IMR-90 (cell line): ENCODE data around the gene CRY2. TPM values are rescaled to one million over a fixed set of nuclear protein-coding genes. Genes with fewer than 3 reads are reported as not detected.
"Not testable (repeated sequence)": the region's sequence is repeated elsewhere in the genome, so short reads cannot be mapped to it uniquely, and the experiment has no call there.

Experiments used
- ATAC-seq: fragments of 200-7000 bp; cut with Tn5 transposase; 2 replicates; pipeline ENCODE4 v1.9.1; 2020; ENCODE audit warnings: low read depth, mild to moderate bottlenecking, moderate library complexity
- BruUV-seq: library from RNA; stranded (reverse); fragments of 400-500 nt; replicated peaks from 2 replicates; lab custom pipeline; 2021; lab: Mats Ljungman, UMichigan
- CTCF ChIA-PET: fragments of 300-600 bp; formaldehyde crosslinking; extraction: SDS; loops from one replicate; lab custom pipeline; 2021; ENCODE audit warnings: antibody characterized with exemption; lab: Yijun Ruan, JAX
- POLR2A ChIA-PET: fragments of 300-600 bp; sonication (Branson Sonifier 250); formaldehyde crosslinking; loops from one replicate; lab custom pipeline; 2022; ENCODE audit warnings: antibody characterized with exemption; ENCODE audit not compliant: unreplicated experiment; lab: Charles Lee
- DNase-seq: peaks from one replicate; pipeline ENCODE4 v3.0.0; 2013
- H2AFZ ChIP-seq: replicated peaks from 2 replicates; pipeline ENCODE3; 2013; ENCODE audit warnings: low read length, mild to moderate bottlenecking; ENCODE audit not compliant: poor library complexity
- H2AK5ac ChIP-seq: 2 replicates; pipeline ENCODE4 v1.6.1; 2013; ENCODE audit warnings: low read depth, low read length, inconsistent platforms
- H2AK9ac ChIP-seq: replicated peaks from 2 replicates; pipeline ENCODE3; 2013; ENCODE audit warnings: mild to moderate bottlenecking, low read depth, low read length, moderate library complexity; ENCODE audit not compliant: poor library complexity
- H2BK120ac ChIP-seq: 2 replicates; pipeline ENCODE4 v1.6.1; 2013; ENCODE audit warnings: low read depth, low read length, inconsistent platforms
- H2BK15ac ChIP-seq: 3 replicates; pipeline ENCODE4 v1.6.1; 2013; ENCODE audit warnings: low read depth, low read length, inconsistent platforms
- H2BK20ac ChIP-seq: 2 replicates; pipeline ENCODE4 v1.6.1; 2013; ENCODE audit warnings: low read depth, mild to moderate bottlenecking, inconsistent platforms, low read length, moderate library complexity
- H2BK5ac ChIP-seq: 2 replicates; pipeline ENCODE4 v1.6.1; 2013; ENCODE audit warnings: mild to moderate bottlenecking, low read depth, low read length, inconsistent platforms; ENCODE audit not compliant: poor library complexity, severe bottlenecking
- H3K14ac ChIP-seq: replicated peaks from 2 replicates; pipeline ENCODE4 v1.6.1; 2013; ENCODE audit warnings: low read depth, low read length, inconsistent platforms
- H3K18ac ChIP-seq: 2 replicates; pipeline ENCODE4 v1.6.1; 2013; ENCODE audit warnings: low read depth, low read length, control low read depth
- H3K23ac ChIP-seq: 2 replicates; pipeline ENCODE4 v1.6.1; 2013; ENCODE audit warnings: low read depth, low read length, inconsistent platforms
- H3K27ac ChIP-seq: 2 replicates; pipeline ENCODE4 v1.5.1; 2013; ENCODE audit warnings: mild to moderate bottlenecking, control low read depth, low read length; ENCODE audit not compliant: insufficient read depth
- H3K27me3 ChIP-seq: 2 replicates; pipeline ENCODE4 v1.6.1; 2013; ENCODE audit warnings: low read length; ENCODE audit not compliant: control insufficient read depth, insufficient read depth
- H3K36me3 ChIP-seq: 2 replicates; pipeline ENCODE4 v1.6.1; 2013; ENCODE audit warnings: low read length, mixed read lengths; ENCODE audit not compliant: control insufficient read depth, insufficient read depth
- H3K4ac ChIP-seq: 2 replicates; pipeline ENCODE4 v1.6.1; 2013; ENCODE audit warnings: low read depth, low read length, inconsistent platforms
- H3K4me1 ChIP-seq: 2 replicates; pipeline ENCODE4 v1.6.1; 2013; ENCODE audit warnings: low read length, mixed read lengths; ENCODE audit not compliant: control insufficient read depth, insufficient read depth
- H3K4me2 ChIP-seq: 2 replicates; pipeline ENCODE4 v1.6.1; 2013; ENCODE audit warnings: low read depth, mild to moderate bottlenecking, control low read depth, low read length, moderate library complexity
- H3K4me3 ChIP-seq: 2 replicates; pipeline ENCODE4 v1.5.1; 2013; ENCODE audit warnings: low read depth, mild to moderate bottlenecking, control low read depth, low read length, moderate library complexity; ENCODE audit not compliant: insufficient read depth
- H3K56ac ChIP-seq: 2 replicates; pipeline ENCODE4 v1.6.1; 2013; ENCODE audit warnings: low read length, inconsistent platforms; ENCODE audit not compliant: insufficient read depth; ENCODE audit errors: extremely low read depth
- H3K79me1 ChIP-seq, 2 experiments: 2 replicates each; pipeline ENCODE4 v1.6.1; 2013; ENCODE audit warnings: low read length in 2 of 2, inconsistent platforms in 1 of 2, low read depth in 1 of 2
- H3K9ac ChIP-seq: 2 replicates; pipeline ENCODE4 v1.6.1; 2013; ENCODE audit warnings: low read depth, low read length, control low read depth
- H3K9me1 ChIP-seq: 2 replicates; pipeline ENCODE4 v1.6.1; 2013; ENCODE audit warnings: low read length, inconsistent platforms; ENCODE audit not compliant: insufficient read depth
- H3K9me3 ChIP-seq: 2 replicates; pipeline ENCODE4 v1.6.1; 2013; ENCODE audit warnings: low read length; ENCODE audit not compliant: control insufficient read depth, insufficient read depth
- H4K20me1 ChIP-seq: 2 replicates; pipeline ENCODE4 v1.6.1; 2013; ENCODE audit warnings: low read length, inconsistent platforms; ENCODE audit not compliant: insufficient read depth
- H4K5ac ChIP-seq: 2 replicates; pipeline ENCODE4 v1.6.1; 2013; ENCODE audit warnings: mild to moderate bottlenecking, low read depth, low read length, control low read depth
- H4K8ac ChIP-seq, 2 experiments: 2 replicates each; pipeline ENCODE4 v1.6.1; 2013; ENCODE audit warnings: low read depth in 2 of 2, low read length in 2 of 2, control low read depth in 1 of 2, inconsistent platforms in 1 of 2
- H4K91ac ChIP-seq: 2 replicates; pipeline ENCODE4 v1.6.1; 2013; ENCODE audit warnings: low read depth, low read length, inconsistent platforms; ENCODE audit not compliant: insufficient read depth
- CEBPB ChIP-seq: IDR thresholded peaks from 2 replicates; pipeline ENCODE4 v1.6.1; 2012; ENCODE audit warnings: low read depth, low read length, improper control_type of control experiment
- WGBS, 2 experiments: methylation state at CpG; one replicate each; pipeline versions ENCODE4 v1.1.5 to v1.1.7; 2013; ENCODE audit warnings: missing lambda C conversion rate in 2 of 2; ENCODE audit not compliant: insufficient read length in 1 of 2; ENCODE audit errors: extremely low coverage in 2 of 2; 5-methylcytosine and 5-hydroxymethylcytosine counted together
- dilution Hi-C: fragments of 300-500 bp; cut with HindIII; formaldehyde crosslinking; loops from one replicate; pipeline ENCODE4 v1.14.3; 2018; ENCODE audit warnings: low sequenced_read_pairs; ENCODE audit not compliant: unreplicated experiment
- in situ Hi-C: fragments of 300-500 bp; cut with MboI; formaldehyde crosslinking; loops from 3 replicates; pipeline ENCODE4 v1.14.3; 2019; ENCODE audit warnings: low sequenced_read_pairs, inconsistent platforms, mixed read lengths
- intact Hi-C: fragments of 100-400 bp; cut with micrococcal nuclease; formaldehyde crosslinking; loops from 2 replicates; pipeline ENCODE4 v1.10.0; 2022
- polyA plus RNA-seq, 3 experiments: library from polyadenylated mRNA; depleted of rRNA; stranded (reverse); fragments of >200 nt; gene quantifications; 2 replicates each; pipeline ENCODE4 v1.2.3, GENCODE V29; 2012; ENCODE audit warnings: low replicate concordance in 1 of 3
- total RNA-seq: library from RNA; depleted of rRNA; stranded (reverse); fragments of >200 nt; gene quantifications from 2 replicates; pipeline ENCODE4 v1.2.3, GENCODE V29; 2012

CRY2 gene
- total and polyA plus RNA-seq, 2 of the 4 experiments (the other 2 are of a cell fraction) = 12.2 to 13.1 TPM

- Histone ChIP-seq H3K23ac (no peak overlapping the region), H3K27me3 (no peaks in the 10 kb centered on the region; the same call in 1 of the 2 replicates), H3K9me3 (0 out of 2 replicates have a peak, but pooled peaks cover 2% of the 10 kb centered on the region), H3K79me1 (no peaks in the 10 kb centered on the region), H2BK120ac (no peak overlapping the region), H3K36me3 (no peaks in the 10 kb centered on the region), H4K20me1 (no peaks in the 10 kb centered on the region; the same call in 1 of the 2 replicates), H3K9me1 (no peaks in the 10 kb centered on the region; the same call in 1 of the 2 replicates), H4K5ac (no peak overlapping the region), H2BK20ac (no peak overlapping the region), H2AFZ (no peak overlapping the region), H3K4ac (no peak overlapping the region), H3K9ac (no peak overlapping the region), H2BK15ac (no peak overlapping the region), H3K18ac (no peak overlapping the region), H3K56ac (no peak overlapping the region), H2BK5ac (no peak overlapping the region), H4K8ac (no peak overlapping the region), H3K4me2 (no peak overlapping the region), H2AK9ac (no peak overlapping the region), H4K91ac (no peak overlapping the region), H2AK5ac (no peak overlapping the region), H3K27ac (no peak overlapping the region), H3K4me3 (no peak overlapping the region), H3K4me1 (peaks cover 8% of the 10 kb centered on the region; the same call in 1 of the 2 replicates), H3K14ac (no peak overlapping the region)
- POLR2A ChIA-PET = no interaction called here
- dilution Hi-C loops = no loop called here
- in situ Hi-C loops = loop anchor here (25.0 kb wide), 1 partner anchor 1258 kb away; the partner anchor contains the start of gene CD82
- no TSS peak for BruUV-seq
- DNase-seq = no peak
- intact Hi-C loops = no loop called here
- CTCF ChIA-PET = no interaction called here
- TF ChIP-seq CEBPB = no peak
- ATAC-seq = peak; percentile 27; the same call in 1 of the 2 replicates
- 50% methylated on average over 1 of the region's 5 CpGs; no CpG with 5 or more reads in 1 of the 2 experiments for WGBS, 2 experiments
These were observed 26.9 kb upstream of the CRY2 start for GRCh38 chr11:45820211-45820857.

- H2BK20ac ChIP-seq, H3K4me1 ChIP-seq, ATAC-seq, H3K36me3 ChIP-seq, H3K27ac ChIP-seq, H3K9me1 ChIP-seq, DNase-seq, CTCF ChIA-PET, BruUV-seq, H2AK5ac ChIP-seq, H3K9me3 ChIP-seq, H3K4me3 ChIP-seq, H2AFZ ChIP-seq, intact Hi-C loops, H3K9ac ChIP-seq, in situ Hi-C loops, H3K4ac ChIP-seq, H2BK5ac ChIP-seq, H3K23ac ChIP-seq, H4K5ac ChIP-seq, dilution Hi-C loops, H2BK120ac ChIP-seq, H4K20me1 ChIP-seq, H2AK9ac ChIP-seq, H3K18ac ChIP-seq, H2BK15ac ChIP-seq, H3K79me1 ChIP-seq, H3K56ac ChIP-seq, H4K91ac ChIP-seq, H3K4me2 ChIP-seq, H4K8ac ChIP-seq, H3K14ac ChIP-seq, POLR2A ChIA-PET: not testable (repeated sequence)
- H3K27me3 ChIP-seq = peaks cover 36% of the 10 kb centered on the region
- no CpG with 5 or more reads among the region's 7 CpGs for WGBS, 2 experiments
These were observed 20.8 kb upstream of the CRY2 start for GRCh38 chr11:45826492-45826891.
